ENCODE results near the gene TP53BP1.

DNA sequence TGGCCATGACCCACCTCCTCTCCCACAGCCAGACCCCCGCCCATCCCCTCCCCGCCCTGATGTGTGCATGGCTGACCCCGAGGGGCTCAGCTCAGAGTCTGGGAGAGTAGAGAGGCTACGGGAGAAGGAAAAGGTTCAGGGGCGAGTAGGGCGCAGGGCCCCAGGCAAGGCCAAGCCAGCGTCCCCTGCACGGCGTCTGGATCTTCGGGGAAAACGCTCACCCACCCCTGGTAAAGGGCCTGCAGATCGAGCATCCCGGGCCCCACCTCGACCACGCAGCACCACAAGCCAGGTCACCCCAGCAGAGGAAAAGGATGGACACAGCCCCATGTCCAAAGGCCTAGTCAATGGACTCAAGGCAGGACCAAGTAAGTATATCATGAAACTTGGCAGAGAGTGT, 36.2 kb upstream of the TP53BP1 start:
- TF ChIP-seq, protein P1, sequence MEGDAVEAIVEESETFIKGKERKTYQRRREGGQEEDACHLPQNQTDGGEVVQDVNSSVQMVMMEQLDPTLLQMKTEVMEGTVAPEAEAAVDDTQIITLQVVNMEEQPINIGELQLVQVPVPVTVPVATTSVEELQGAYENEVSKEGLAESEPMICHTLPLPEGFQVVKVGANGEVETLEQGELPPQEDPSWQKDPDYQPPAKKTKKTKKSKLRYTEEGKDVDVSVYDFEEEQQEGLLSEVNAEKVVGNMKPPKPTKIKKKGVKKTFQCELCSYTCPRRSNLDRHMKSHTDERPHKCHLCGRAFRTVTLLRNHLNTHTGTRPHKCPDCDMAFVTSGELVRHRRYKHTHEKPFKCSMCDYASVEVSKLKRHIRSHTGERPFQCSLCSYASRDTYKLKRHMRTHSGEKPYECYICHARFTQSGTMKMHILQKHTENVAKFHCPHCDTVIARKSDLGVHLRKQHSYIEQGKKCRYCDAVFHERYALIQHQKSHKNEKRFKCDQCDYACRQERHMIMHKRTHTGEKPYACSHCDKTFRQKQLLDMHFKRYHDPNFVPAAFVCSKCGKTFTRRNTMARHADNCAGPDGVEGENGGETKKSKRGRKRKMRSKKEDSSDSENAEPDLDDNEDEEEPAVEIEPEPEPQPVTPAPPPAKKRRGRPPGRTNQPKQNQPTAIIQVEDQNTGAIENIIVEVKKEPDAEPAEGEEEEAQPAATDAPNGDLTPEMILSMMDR (IDR thresholded peaks at IDR 0.05; ENCODE audit: low read depth, low read length, poor library complexity, severe bottlenecking): no peak
- no peak for TF ChIP-seq EZH2phosphoT487 (IDR thresholded peaks at IDR 0.05; ENCODE audit: borderline replicate concordance, low read length)
